T follicular helper cell (primary cell): Measurements from ENCODE around the gene MTMR12.
"Not testable (repeated sequence)": the region's sequence is repeated elsewhere in the genome, so short reads cannot be mapped to it uniquely, and the experiment has no call there.

Source experiments
- DNase-seq: peaks from one replicate; pipeline ENCODE4 v3.0.0-alpha.2; 2020; ENCODE audit warnings: low read depth

MTMR12 gene

GRCh38 chr5:32233220-32233695 is 79.5 kb downstream of the MTMR12 start:
- DNase-seq: no peak

- DNase-seq: peak; percentile 62
Observed at GRCh38 chr5:32232441-32233219, 80.1 kb downstream of the MTMR12 start.

GRCh38 chr5:32231929-32232328 is 80.8 kb downstream of the MTMR12 start:
- DNase-seq: no peak

GRCh38 chr5:32231241-32231640 is 81.5 kb downstream of the MTMR12 start:
- DNase-seq: no peak

GRCh38 chr5:32230356-32231099 is 82.2 kb downstream of the MTMR12 start:
- DNase-seq: no peak

- DNase-seq: no peak
Observed at GRCh38 chr5:32229586-32229985, 83.2 kb downstream of the MTMR12 start.

GRCh38 chr5:32228816-32229215 is 83.9 kb downstream of the MTMR12 start:
- DNase-seq: no peak

GRCh38 chr5:32225445-32225844 is 87.3 kb downstream of the MTMR12 start:
- DNase-seq: no peak

GRCh38 chr5:32223972-32224609 is 88.6 kb downstream of the MTMR12 start:
- DNase-seq: no peak

- DNase-seq: no peak
Observed at GRCh38 chr5:32222723-32223470, 89.8 kb downstream of the MTMR12 start.

- DNase-seq: no peak
Observed at GRCh38 chr5:32217886-32218396, 94.8 kb downstream of the MTMR12 start.

GRCh38 chr5:32214344-32214743 is 98.4 kb downstream of the MTMR12 start:
- not testable (repeated sequence) for DNase-seq

GRCh38 chr5:32210151-32210550 is 102.6 kb downstream of the MTMR12 start:
- no peak for DNase-seq

- DNase-seq: not testable (repeated sequence)
Observed at GRCh38 chr5:32208837-32209236, 103.9 kb downstream of the MTMR12 start.

- DNase-seq: no peak
Observed at GRCh38 chr5:32207355-32207634, 105.4 kb downstream of the MTMR12 start.

GRCh38 chr5:32206509-32207354 is 106.0 kb downstream of the MTMR12 start:
- no peak for DNase-seq

- no peak for DNase-seq
Observed at GRCh38 chr5:32206053-32206452, 106.7 kb downstream of the MTMR12 start.

- DNase-seq: no peak
Observed at GRCh38 chr5:32202394-32202793, 110.3 kb downstream of the MTMR12 start.

GRCh38 chr5:32201122-32201753 is 111.5 kb downstream of the MTMR12 start:
- DNase-seq: no peak

- DNase-seq: no peak
Observed at GRCh38 chr5:32197032-32197431, 115.7 kb downstream of the MTMR12 start.

- DNase-seq: no peak
Observed at GRCh38 chr5:32195265-32195664, 117.5 kb downstream of the MTMR12 start.
